ENCODE measurements around the gene PIGS. TPM values are rescaled to one million over a fixed set of nuclear protein-coding genes. Genes with fewer than 3 reads are reported as not detected.

Gene PIGS
- total and polyA plus RNA-seq, 2 of the 4 experiments (the other 2 are of a cell fraction) = 28.7 to 78.9 TPM

DNA sequence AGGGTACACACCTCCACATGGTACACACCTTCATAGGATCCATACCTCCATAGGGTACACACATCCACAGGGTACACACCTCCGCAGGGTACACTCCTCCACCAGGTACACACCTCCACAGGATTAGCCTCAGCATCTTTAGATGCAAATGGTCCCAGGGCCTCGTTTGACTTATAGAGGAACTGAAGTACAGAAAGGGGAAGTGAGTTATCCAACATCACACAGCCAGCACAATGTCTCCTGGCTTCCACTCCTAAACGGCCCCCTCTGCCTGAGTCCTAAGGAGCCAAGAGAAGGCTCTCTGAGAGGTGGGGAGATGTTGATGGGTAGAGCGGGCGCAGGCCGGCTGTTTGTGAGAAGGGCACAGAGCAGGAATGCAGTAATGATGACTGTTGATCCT, 53.2 kb downstream of the PIGS start:
- BruUV-seq (replicated peaks) = no TSS peak

More for the DNA sequence above, 53.2 kb downstream of the PIGS start:
- Histone ChIP-seq H3K14ac (replicated peaks; ENCODE audit: low read depth, low read length) (no peak overlapping the region), H4K8ac (ENCODE audit: low read depth in 2 of 2, low read length in 2 of 2) (no peak overlapping the region), H2BK120ac (ENCODE audit: low read depth, low read length) (no peak overlapping the region), H3K27me3 (ENCODE audit: control insufficient read depth, insufficient read depth, low read length) (peaks cover 47% of the 10 kb centered on the region), H3K4ac (ENCODE audit: low read depth, low read length) (no peak overlapping the region), H3K18ac (ENCODE audit: low read depth, low read length) (no peak overlapping the region), H3K36me3 (ENCODE audit: control insufficient read depth, insufficient read depth, low read length) (no peaks in the 10 kb centered on the region), H3K27ac (ENCODE audit: insufficient read depth, low read length) (no peak overlapping the region), H3K23ac (ENCODE audit: low read depth, low read length) (no peak overlapping the region), H2BK15ac (ENCODE audit: low read depth, low read length) (no peak overlapping the region), H2AFZ (replicated peaks; ENCODE audit: low read length, poor library complexity) (no peak overlapping the region), H3K4me1 (ENCODE audit: control insufficient read depth, insufficient read depth, low read length) (no peaks in the 10 kb centered on the region), H4K5ac (ENCODE audit: low read depth, low read length) (no peak overlapping the region), H4K20me1 (ENCODE audit: insufficient read depth, low read length) (no peaks in the 10 kb centered on the region; the same call in 1 of the 2 replicates), H3K4me3 (ENCODE audit: insufficient read depth, low read depth, low read length) (no peak overlapping the region), H3K9me1 (ENCODE audit: insufficient read depth, low read length) (no peaks in the 10 kb centered on the region), H3K56ac (ENCODE audit: extremely low read depth, insufficient read depth, low read length) (no peak overlapping the region), H3K79me1 (ENCODE audit: low read depth in 1 of 2, low read length in 2 of 2) (no peaks in the 10 kb centered on the region), H2AK9ac (replicated peaks; ENCODE audit: low read depth, low read length, poor library complexity) (no peak overlapping the region), H4K91ac (ENCODE audit: insufficient read depth, low read depth, low read length) (no peak overlapping the region), H2BK5ac (ENCODE audit: low read depth, low read length, poor library complexity, severe bottlenecking) (no peak overlapping the region), H2AK5ac (ENCODE audit: low read depth, low read length) (no peak overlapping the region), H3K4me2 (ENCODE audit: low read depth, low read length) (no peak overlapping the region), H3K9me3 (ENCODE audit: control insufficient read depth, insufficient read depth, low read length) (no peaks in the 10 kb centered on the region), H2BK20ac (ENCODE audit: low read depth, low read length) (no peak overlapping the region), H3K9ac (ENCODE audit: low read depth, low read length) (no peak overlapping the region)
- WGBS, 2 experiments (ENCODE audit: extremely low coverage in 2 of 2, insufficient read length in 1 of 2) = 83% methylated on average over 2 of the region's 6 CpGs; no CpG with 5 or more reads in 1 of the 2 experiments
- TF ChIP-seq RFX5 (IDR thresholded peaks at IDR 0.05; ENCODE audit: low read depth, low read length) (no peak), RCOR1 (IDR thresholded peaks at IDR 0.05; ENCODE audit: insufficient replicate concordance, low read length) (no peak), MAFK (IDR thresholded peaks at IDR 0.05; ENCODE audit: low read depth, low read length) (no peak)
- in situ Hi-C loops (cut with MboI; ENCODE audit: low sequenced_read_pairs) (no loop called here), dilution Hi-C loops (cut with HindIII; ENCODE audit: low sequenced_read_pairs, unreplicated experiment) (no loop called here), intact Hi-C loops (cut with micrococcal nuclease) (no loop called here)
- DNase-seq (no peak), ATAC-seq (ENCODE audit: low read depth) (no peak)
- ChIA-PET CTCF (no interaction called here), POLR2A (ENCODE audit: unreplicated experiment) (no interaction called here)

All from IMR-90 (cell line).